HG02798 (cell line): ENCODE measurements around the gene CEP295NL.
A peak's percentile ranks its signal among the peaks of the same experiment; 100 is the strongest.
"Not testable (repeated sequence)": the region's sequence is repeated elsewhere in the genome, so short reads cannot be mapped to it uniquely, and the experiment has no call there.

ENCODE experiments used
- ATAC-seq: cut with Tn5 transposase; IDR thresholded peaks from one replicate; pipeline ENCODE4 v1.9.1; 2021; ENCODE audit warnings: mild to moderate bottlenecking; ENCODE audit not compliant: unreplicated experiment, poor library complexity

Gene CEP295NL

GRCh38 chr17:78903101-78903779, at the start of gene CEP295NL:
Gene CEP295NL, minus strand, starts transcription at chr17:78903201. Its CDS starts 1,373 bp downstream, at chr17:78901828.
- no peak for ATAC-seq

DNA sequence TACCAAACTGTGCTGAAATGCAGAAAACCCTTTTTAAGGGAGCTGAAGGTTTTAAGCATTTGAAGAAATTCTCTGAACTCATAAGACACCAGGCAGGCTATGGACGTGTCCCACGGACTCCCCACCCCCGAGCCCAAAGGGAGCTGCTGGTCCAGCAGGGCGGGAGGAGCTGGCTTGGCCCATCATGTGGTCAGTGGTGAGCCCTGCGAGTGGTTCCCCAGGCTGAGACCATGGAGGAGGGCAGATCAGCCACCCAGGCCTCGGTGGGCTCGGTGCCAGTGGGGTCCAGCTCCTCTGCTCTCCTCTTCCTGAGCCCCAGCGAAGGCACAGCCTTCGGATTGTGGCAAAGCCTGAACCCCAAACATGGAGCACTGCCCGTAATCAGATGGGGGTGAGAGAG, 49.7 kb upstream of the CEP295NL start:
- no peak for ATAC-seq

DNA sequence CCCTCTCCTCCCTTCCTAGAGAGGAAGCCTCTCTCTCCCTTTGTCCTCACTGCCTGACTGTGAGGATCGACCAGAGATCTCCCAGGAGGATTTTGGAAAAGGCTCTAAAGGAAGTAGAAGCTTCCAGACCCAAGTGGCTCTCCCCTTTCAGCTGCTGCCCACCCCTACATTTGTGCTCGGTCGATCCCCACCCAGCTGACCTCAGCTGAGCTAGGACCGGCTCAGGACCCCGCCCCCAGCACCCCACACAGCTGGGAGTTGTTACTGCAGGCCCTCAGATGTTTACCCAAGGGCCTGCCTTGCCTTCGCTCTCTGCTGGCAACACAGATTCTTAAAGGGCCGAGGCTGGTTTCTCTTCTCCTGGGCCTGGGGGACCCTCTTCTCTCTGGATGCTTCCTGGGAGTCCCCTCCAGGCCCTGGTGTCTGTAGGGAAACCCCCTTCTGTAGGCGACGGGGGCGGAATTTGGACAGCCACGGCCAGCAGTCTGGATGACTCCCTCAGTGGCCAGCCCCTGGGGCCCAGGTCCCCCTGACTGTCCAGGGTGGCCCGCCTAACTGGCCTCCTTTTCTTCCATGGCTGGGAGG, 49.1 kb upstream of the CEP295NL start:
- ATAC-seq: no peak

- ATAC-seq: no peak
Measured at GRCh38 chr17:78950870-78951269, 47.9 kb upstream of the CEP295NL start.

- ATAC-seq: no peak
Measured at GRCh38 chr17:78947235-78948149, 44.5 kb upstream of the CEP295NL start.

DNA sequence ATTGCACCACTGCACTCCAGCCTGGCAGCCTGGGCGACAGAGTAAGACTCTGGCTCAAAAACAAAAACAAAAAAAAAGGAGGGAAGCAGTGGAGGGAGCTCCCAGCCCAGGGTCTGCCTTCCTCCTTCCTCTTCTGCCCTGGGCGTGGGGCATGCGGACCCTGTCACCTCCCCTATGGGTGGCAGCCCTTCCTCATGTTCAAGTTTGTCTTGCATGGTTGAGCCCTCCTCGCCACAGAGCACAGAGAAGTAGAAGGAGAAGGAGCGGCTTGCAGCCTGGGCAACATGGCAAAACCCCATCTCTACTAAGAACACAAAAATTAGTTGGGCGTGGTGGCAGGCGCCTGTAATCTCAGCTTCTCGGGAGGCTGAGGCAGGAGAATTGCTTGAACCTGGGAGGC, 43.6 kb upstream of the CEP295NL start:
- ATAC-seq: no peak

DNA sequence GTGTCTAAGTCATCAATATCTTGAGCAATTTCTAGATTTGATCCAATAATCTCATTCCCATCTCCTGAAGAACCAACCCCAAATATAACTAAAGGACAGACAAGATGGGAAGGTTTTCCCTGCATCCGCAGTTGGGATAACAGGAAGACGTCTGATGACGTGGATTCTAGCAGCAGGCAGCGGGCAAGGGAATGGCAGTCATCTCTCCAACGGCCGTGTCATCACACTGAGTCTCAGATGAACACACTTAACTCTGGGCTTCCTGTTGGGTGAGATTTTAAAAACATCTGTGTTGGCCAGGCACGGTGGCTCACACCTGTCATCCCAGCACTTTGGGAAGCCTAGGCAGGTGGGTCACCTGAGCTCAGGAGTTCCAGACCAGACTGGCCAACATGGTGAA, 43.1 kb upstream of the CEP295NL start:
- no peak for ATAC-seq

DNA sequence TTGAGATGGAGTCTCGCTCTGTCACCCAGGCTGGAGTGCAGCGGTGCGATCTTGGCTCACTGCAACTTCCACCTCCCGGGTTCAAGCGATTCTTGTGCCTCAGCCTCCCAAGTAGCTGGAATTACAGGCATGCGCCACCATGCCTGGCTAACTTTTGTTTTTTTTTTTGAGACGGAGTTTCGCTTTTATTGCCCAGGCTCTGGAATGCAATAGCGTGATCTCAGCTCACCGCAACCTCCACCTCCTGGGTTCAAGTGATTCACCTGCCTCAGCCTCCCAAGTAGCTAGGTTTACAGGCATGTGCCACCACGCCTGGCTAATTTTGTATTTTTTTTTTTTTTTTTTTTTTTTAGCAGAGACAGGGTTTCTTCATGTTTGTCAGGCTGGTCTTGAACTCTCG, 42.5 kb upstream of the CEP295NL start:
- not testable (repeated sequence) for ATAC-seq

DNA sequence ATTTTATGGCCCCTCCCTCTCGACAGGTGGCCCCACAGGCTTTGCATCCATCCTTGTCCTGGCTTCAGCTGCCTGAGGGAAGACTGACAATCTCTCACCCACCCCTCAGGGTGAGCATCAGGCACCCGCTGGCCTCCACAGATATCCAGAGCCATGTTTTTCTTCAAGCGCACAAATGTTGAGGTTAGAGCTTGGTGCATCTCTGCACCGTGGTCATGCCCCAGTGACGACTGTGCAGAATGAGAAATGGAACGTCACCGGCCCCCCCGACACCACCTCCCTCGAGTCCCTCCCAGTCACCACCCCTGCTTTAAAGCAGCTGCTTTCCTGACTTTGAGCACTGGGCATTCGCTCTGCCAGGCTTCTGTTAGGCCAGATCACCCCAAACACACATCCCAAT, 42.0 kb upstream of the CEP295NL start:
- no peak for ATAC-seq

DNA sequence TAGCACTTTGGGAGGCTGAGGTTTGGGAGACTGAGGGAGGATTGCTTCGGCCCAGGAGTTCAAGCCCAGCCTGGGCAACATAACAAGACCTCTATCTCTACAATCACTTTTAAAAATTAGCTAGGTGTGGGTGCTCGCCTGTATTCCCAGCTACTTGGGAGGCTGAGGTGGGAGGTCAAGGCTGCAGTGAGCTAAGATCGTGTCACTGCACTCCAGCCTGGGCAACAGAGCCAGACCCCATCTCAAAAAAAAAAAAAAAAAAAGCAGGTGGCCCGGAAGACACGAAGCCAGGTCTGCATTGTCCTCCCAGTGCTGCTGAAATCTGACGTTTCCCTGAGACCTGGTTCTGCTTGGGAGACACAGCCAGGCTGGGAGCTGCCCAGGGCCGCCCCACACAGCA, 41.0 kb upstream of the CEP295NL start:
- ATAC-seq: no peak

DNA sequence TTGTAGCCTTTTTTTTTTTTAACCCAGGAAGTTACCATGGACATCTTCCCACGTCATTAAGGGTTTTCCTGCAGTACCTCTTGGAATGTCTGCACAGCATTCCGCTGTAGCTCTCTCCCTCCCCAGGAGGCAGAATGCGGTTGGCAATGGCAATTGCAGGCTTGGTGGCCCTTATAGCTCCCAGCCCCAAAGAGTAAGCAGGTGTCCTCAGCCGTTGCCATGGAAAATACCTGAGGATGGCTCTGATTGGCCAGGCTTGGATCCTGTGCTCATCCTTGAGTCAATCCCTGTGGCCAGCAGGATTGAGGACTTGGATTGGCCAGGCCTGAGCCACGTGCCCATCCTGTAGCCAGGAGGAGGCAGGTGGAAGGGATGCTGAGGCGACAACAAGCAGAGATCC, 37.7 kb upstream of the CEP295NL start:
- ATAC-seq: no peak

DNA sequence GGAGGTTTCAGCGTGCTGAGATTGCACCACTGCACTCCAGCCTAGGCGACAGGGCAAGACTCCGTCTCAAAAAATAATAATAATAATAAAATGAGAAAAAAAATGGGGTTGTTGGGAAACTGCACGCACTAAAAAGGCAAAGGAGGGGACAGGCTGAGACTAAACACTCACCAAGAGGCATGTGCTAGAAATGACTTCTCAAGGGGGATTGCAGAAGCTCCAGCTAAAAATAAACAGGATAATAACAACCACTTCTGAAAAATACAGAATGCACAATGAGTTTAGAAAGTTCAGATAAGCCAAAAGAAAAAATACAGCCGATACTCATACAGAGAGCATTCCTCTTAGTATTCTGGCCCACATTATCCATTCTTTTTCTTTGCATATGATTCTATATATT, 37.3 kb upstream of the CEP295NL start:
- ATAC-seq: no peak

DNA sequence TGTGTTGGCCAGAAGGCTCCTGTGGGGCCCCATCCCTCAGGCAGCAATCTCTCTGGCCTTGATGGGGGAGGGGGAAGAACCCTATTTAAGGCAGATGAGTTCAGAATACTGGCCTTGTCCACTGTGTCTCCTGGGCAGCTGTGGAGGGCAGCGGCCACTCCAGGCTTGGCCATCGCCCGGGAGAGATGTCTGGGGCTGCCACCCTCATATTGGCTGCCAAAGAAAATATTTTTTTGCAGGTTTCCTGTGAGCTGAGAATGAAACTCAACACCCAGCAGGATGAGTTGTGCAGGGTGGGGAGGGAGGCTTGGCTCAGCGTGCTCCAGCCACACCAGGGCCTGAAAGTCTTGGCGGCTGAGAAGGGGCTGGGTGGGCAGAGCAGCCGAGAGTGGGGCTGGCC, 36.6 kb upstream of the CEP295NL start:
- no peak for ATAC-seq

- no peak for ATAC-seq
Measured at GRCh38 chr17:78937561-78937960, 34.6 kb upstream of the CEP295NL start.

GRCh38 chr17:78935419-78936323, 32.7 kb upstream of the CEP295NL start:
- ATAC-seq: no peak

DNA sequence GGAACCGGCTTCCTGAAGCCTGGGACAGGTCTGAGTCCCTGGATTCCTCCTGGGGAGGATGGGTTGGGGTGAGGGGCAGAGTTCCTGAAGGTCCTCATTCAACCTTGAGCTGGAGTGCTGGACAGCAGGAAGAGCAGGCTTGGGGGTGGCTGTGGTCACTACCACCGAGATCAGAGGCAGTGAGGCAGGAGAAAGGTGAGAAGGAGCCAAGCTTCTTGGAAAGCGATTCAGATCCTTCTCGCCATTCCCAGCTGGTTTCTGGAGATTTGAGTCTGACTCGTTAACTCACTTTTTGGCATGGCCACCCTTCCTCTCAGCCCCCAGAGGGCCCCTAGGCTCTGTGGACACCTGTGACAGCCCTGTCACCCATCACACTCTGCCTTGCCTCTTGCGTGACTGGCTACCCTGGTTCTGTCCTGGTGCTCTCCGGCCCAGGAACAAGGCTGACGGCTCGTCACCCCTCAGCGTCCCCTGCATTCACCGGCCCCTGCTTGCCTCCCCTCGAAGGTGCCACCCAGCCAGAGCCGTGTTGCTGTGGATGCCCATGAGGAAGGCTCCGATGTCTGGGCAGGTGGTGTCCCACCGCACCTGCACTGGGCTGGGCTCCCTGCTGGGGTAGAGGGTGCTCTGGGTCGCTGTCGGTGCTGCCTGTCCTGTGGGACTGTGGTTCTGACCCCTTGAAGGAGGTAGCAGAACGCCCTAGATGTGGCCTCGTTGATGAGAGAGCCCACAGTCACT, 31.8 kb upstream of the CEP295NL start:
- no peak for ATAC-seq

DNA sequence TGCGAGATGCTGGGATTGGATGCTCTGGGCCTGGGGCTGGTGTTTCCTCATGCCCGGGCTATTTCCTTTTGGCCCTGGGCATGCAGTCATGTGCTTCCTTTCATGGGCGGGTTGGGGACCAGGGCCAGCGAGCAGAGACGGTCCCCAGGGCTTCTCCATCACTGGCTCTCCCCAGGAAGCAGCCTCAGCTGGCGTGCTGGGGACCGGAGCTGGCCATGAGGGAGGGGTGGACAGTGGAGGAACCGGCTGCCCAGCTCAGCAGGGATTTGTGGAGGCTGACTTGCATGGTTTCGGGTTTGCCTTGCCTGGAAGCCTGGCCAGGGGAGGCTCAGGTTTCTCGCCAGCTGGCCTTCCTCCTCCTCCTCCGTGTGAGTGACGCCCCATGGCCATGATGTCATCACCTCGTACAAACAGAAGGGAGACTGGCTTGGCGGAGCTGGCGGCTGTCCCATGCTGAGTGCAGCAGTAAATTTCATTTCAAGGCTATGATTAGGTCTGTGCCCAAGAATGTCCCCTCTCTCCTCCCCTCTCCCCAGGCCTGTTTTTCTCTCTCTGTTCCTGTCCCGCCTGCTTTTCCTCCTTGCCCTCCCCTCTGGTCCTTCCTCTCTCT, 31.1 kb upstream of the CEP295NL start:
- no peak for ATAC-seq

- peak; percentile 40 for ATAC-seq
Measured at GRCh38 chr17:78933025-78933958, 30.3 kb upstream of the CEP295NL start.
